ENCODE data around the gene CPA4.

Gene CPA4

GRCh38 chr7:130275826-130276297 is 17.1 kb upstream of the CPA4 start:
- no peak for DNase-seq

- DNase-seq = no peak
Measured at GRCh38 chr7:130276796-130277762, 15.9 kb upstream of the CPA4 start.

DNA sequence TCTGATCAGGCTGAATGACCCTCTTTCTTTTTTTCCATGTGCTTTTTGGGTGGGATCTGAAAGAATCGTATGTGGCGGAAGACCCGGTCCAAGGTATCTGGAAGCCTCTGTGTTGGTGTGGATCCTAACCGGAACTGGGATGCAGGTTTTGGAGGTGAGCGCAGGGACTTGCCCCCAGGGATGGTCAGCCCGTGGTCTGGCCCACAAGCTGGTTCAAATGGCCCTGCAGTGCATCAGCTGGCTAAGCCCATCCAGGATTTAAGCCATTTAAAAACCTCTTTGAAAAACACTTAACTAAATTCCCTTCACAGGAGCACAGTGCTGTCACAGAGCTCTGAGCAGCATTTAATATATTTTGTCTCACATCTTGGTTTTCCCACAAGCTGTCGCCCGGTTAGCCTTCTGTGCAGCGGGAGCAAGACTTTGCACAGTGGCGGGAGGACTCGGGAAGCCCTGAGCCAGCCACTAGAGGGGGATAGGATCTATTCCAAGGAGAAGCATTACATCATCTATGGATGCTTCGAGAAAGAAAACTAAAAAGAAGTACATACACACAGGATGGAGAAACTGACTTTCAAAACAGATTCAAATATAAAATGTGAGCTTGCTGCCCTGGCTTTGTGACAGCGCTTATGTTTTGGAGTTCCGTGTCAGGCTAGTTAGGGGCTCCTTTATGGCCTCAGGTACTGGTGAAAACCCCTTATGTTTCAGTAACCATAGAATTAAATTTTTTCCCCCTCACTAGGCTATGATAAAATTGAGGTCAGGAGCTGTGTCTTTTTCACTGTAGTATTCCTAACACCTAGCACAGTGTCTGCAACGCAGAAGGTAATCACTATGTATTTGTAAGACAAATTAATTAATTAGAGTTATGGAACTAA is 15.0 kb upstream of the CPA4 start:
- DNase-seq = peak; percentile 79

GRCh38 chr7:130278860-130279259 is 14.1 kb upstream of the CPA4 start:
- peak; percentile 63 for DNase-seq

DNA sequence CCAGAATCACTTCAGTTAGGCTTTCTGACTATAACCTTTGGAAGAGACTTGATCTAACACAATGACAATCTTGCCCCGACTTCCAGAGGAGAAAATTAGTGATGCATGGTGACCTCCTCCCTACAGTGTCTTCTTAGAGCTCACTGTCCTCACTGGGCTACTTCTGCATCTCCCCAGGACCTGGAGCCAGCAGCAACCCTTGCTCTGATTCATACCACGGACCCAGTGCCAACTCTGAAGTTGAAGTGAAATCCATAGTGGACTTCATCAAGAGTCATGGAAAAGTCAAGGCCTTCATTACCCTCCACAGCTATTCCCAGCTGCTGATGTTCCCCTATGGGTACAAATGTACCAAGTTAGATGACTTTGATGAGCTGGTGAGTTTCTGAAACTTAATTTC is 13.7 kb upstream of the CPA4 start:
- DNase-seq = no peak

- DNase-seq = no peak
Measured at GRCh38 chr7:130279906-130280305, 13.1 kb upstream of the CPA4 start.

- DNase-seq = peak; percentile 83
Measured at GRCh38 chr7:130281260-130281659, 11.7 kb upstream of the CPA4 start.

GRCh38 chr7:130286881-130287280 is 6.1 kb upstream of the CPA4 start:
- DNase-seq = no peak

DNA sequence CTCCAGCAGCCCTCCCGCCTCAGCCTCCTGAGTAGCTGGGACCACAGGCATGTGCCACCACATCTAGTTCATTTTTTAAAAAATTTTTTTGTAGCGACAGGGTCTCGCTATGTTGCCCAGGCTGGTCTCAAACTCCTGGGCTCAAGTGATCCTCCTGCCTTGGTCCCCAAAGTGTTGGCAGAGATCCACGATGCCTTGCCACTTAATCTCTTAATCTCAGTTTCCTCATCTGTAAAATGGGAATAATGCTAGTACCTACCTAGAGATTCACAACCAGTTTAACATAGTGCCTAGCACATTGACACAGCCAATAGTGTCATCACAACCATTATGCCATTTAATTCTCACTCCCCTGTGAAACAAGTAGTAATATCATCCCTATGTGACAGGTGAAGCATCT is 4.8 kb upstream of the CPA4 start:
- DNase-seq = no peak

DNA sequence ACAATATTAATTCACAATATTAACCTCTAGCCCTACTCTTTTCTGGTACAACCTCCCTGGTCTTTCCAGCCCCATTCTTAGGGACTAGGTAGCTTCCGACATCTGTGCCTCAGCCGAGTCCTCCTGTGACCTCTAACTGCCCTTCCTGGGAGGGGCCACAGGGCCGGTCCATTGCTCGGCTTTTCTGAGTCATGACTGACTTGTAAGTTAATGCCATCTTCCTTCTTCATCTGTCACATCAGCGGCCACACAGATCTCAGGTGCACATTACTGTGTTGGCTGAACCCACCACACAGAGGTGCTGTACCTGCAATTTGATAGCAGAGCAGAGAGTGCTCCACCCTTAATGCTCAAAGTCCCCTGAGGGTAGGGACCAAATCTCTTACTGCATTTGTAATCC is 4.1 kb upstream of the CPA4 start:
- no peak for DNase-seq

DNA sequence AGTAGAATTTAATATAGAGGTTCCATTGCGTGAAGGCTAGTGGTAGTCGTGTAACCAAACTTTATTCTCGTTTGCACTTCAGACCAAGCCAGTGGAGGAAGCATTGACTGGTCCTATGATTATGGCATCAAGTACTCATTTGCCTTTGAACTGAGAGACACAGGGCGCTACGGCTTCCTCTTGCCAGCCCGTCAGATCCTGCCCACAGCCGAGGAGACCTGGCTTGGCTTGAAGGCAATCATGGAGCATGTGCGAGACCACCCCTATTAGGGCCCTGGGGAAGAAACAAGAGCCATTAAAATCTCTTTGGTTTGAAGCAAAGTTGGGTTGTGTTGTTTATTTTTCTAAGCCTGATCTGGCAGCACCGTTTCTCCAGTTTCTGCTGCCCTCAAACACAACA is 3.5 kb upstream of the CPA4 start:
- DNase-seq = no peak

DNA sequence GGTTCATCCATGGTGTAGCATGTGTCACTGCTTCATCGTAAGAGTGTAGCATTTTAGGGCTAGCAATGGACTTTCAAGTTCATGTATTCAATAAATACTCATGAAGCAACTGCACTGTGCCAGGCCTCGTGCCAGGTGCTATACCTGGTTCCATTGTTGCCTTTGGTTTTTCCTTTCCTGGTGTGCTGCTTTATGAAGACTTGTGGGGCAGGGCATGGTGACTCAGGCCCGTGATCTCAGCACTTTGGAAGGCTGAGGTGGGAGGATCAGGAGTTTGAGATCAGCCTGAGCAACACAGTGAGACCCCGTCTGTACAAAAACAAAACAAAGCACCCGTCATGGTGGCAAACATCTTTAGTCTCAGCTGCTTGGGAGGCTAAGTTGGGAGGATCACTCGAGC is 2.2 kb upstream of the CPA4 start:
- DNase-seq = peak; percentile 17

- no peak for DNase-seq
Measured at GRCh38 chr7:130293521-130293920, 560 bp downstream of the CPA4 start.

DNA sequence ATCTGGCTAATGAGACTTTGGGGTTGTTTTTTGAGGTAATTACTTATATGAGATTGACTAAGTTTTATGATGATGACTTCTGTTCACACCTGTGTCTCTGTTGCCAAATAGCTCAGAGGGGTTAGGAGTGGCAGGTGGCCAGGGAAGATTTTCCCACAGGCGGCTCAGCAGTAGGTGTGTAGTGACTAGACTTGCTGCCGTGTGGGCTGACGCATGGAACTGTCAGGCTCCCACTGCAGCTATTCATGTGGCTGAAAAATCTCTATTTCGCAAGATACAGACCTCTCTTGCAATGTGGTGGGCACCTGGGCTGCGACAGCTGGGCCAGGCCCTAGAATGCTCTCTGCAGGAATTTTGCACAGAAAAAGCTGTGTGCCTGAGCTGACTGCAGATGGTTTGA is 1.4 kb downstream of the CPA4 start:
- DNase-seq = no peak

DNA sequence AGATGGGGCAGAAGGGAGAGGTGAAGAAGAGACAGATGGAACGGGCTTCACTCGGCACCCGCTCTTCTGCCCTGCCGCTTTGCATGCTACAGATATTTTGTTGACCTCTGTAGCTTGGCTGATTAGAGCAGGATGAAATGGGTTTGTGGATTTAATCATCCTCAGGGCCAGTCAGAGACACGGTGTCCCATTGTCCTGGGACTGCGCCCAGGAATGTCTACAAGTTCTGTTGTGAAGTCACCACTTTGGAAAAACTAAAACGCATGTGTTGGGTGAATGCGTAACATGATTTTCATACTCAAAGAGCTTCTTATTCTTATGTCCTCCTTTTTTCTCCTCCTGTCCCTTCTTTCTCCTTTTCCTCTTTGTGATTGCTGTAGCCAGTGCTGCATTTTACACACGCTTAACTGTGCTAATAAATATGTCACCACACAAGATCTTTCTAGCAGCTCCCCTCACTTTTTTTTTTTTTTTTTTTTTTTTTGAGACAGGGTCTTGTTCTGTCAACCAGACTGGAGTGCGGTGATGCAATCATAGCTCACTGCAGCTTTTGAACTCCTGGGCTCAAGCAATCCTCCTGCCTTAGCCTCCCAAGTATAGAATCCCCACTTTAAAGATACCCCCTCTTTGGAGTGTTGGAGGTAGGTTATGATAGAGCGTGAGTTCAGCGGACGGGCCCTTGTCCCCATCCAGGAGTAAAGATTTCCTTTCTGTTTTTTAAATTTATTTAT is 3.4 kb downstream of the CPA4 start:
- DNase-seq = no peak

- DNase-seq = peak; percentile 67
Measured at GRCh38 chr7:130297628-130298543, 4.9 kb downstream of the CPA4 start.

- DNase-seq = no peak
Measured at GRCh38 chr7:130298544-130299326, 5.8 kb downstream of the CPA4 start.

GRCh38 chr7:130299866-130300265 is 6.9 kb downstream of the CPA4 start:
- DNase-seq = peak; percentile 67

GRCh38 chr7:130301501-130302020 is 8.6 kb downstream of the CPA4 start:
- DNase-seq = no peak

DNA sequence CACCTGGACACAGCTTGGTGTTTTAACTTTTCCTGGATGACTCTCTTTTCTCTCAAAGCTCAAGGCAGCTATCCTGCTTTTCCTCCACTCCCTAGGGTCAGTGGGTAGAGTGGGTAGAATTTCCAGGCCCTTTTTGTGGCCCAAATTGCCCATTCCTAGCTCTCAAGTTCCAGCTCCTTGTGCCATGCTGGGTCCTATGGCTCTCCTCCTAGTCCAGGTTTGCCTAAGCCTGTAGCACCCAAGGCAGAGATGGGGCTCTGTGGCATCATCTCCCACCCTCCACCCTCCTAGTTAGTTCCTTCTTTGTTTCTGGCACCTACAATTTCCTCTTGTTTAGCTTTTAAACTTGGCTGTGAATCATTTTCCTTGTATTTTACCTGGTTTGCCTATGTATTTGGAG is 9.7 kb downstream of the CPA4 start:
- no peak for DNase-seq

DNA sequence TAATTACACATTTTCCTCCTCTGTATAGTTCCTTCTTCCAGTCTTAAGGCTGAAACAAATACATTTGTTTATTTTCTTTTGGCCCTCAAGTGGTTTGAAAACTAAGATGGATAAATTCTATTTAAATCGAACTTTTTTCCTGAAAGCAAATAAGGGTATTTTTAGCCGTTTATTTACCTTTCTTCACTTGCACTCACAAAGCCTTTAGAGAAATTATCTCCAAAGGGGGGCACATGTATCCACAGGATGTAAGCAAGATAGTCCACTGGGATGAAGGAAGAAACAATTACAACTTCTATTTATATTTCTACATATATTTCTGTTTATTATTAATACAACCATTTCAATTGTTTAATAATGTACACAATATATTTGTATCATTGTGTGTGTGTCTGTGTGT is 10.2 kb downstream of the CPA4 start:
- no peak for DNase-seq
